HEK293 (cell line): ENCODE measurements around the gene CDH18.

ENCODE experiments used
- CTCF ChIA-PET: fragments of 350-600 bp; formaldehyde crosslinking; extraction: SDS; loops from one replicate; lab custom pipeline; 2021; ENCODE audit warnings: antibody characterized with exemption; lab: Yijun Ruan, JAX
- POLR2A ChIA-PET: fragments of 300-600 bp; formaldehyde crosslinking; extraction: SDS; loops from one replicate; lab custom pipeline; 2020; ENCODE audit warnings: antibody characterized with exemption, inconsistent platforms; lab: Yijun Ruan, JAX
- H3K27ac ChIP-seq: fragments of 200-500 bp; sonication (Bioruptor generic); 2 replicates; pipeline ENCODE4 v1.5.1; 2014; ENCODE audit warnings: low read depth, low read length, control low read depth, inconsistent platforms; ENCODE audit errors: extremely low read depth
- H3K36me3 ChIP-seq, 2 experiments: fragments of 200-500 bp in 1 of 2; sonication (Bioruptor generic) in 1 of 2; 1 replicate in 1 of 2; 2 replicates in 1 of 2; pipeline ENCODE4 v1.5.1; 2014 to 2017; ENCODE audit warnings: inconsistent platforms in 2 of 2, low read length in 2 of 2; ENCODE audit not compliant: control insufficient read depth in 2 of 2, insufficient read depth in 1 of 2
- H3K4me1 ChIP-seq: fragments of 200-500 bp; sonication (Bioruptor generic); 2 replicates; pipeline ENCODE4 v1.5.1; 2014; ENCODE audit warnings: mild to moderate bottlenecking, low read length, inconsistent platforms; ENCODE audit not compliant: control insufficient read depth, insufficient read depth
- H3K4me3 ChIP-seq: 2 replicates; pipeline ENCODE4 v1.5.1; 2011; ENCODE audit warnings: low read depth, mild to moderate bottlenecking, control low read depth, low read length, moderate library complexity
- H3K9me3 ChIP-seq: fragments of 200-500 bp; sonication (Bioruptor generic); 2 replicates; pipeline ENCODE4 v1.5.1; 2014; ENCODE audit warnings: low read depth, low read length, inconsistent platforms; ENCODE audit not compliant: control insufficient read depth, insufficient read depth
- KLF1 ChIP-seq: fragments of 450-650 bp; formaldehyde crosslinking; IDR thresholded peaks from 2 replicates; pipeline ENCODE4 v1.5.1; 2016; ENCODE audit warnings: missing biosample characterization, missing genetic modification characterization
- KLF9 ChIP-seq: fragments of 450-650 bp; formaldehyde crosslinking; IDR thresholded peaks from 2 replicates; pipeline ENCODE4 v1.5.1; 2016; ENCODE audit warnings: missing biosample characterization, missing genetic modification characterization, low read depth
- ZBTB17 ChIP-seq: fragments of 450-650 bp; formaldehyde crosslinking; IDR thresholded peaks from 2 replicates; pipeline ENCODE4 v1.5.1; 2016; ENCODE audit warnings: missing biosample characterization, missing genetic modification characterization
- ZNF274 ChIP-seq, 2 experiments: fragments of 200-500 bp in 1 of 2; fragments of 450-650 bp in 1 of 2; sonication (Bioruptor generic) in 1 of 2; formaldehyde crosslinking in 1 of 2; IDR thresholded peaks; 2 replicates each; pipeline versions ENCODE4 v1.5.1 to v1.6.1; 2014 to 2016; ENCODE audit warnings: borderline replicate concordance in 1 of 2, inconsistent platforms in 1 of 2, low read length in 1 of 2, missing biosample characterization in 1 of 2, missing genetic modification characterization in 1 of 2
- ZNF292 ChIP-seq: fragments of 450-650 bp; formaldehyde crosslinking; IDR thresholded peaks from 2 replicates; pipeline ENCODE4 v1.5.1; 2016; ENCODE audit warnings: low read depth, missing biosample characterization, missing genetic modification characterization, borderline replicate concordance
- ZNF560 ChIP-seq: fragments of 450-650 bp; formaldehyde crosslinking; IDR thresholded peaks from 2 replicates; pipeline ENCODE4 v1.5.1; 2017; ENCODE audit warnings: missing biosample characterization, missing genetic modification characterization, borderline replicate concordance
- ZNF585B ChIP-seq: fragments of 450-650 bp; formaldehyde crosslinking; IDR thresholded peaks from 2 replicates; pipeline ENCODE4 v1.5.1; 2016; ENCODE audit warnings: missing biosample characterization, missing genetic modification characterization
- ZNF830 ChIP-seq: fragments of 450-650 bp; IDR thresholded peaks from 2 replicates; pipeline ENCODE4 v1.5.0; 2018; ENCODE audit warnings: missing biosample characterization, missing genetic modification characterization, low read depth, mild to moderate bottlenecking, moderate library complexity
- TF ChIP-seq, protein P1 (sequence below): fragments of 450-650 bp; formaldehyde crosslinking; IDR thresholded peaks from 2 replicates; pipeline ENCODE4 v1.5.0; 2017; ENCODE audit warnings: missing biosample characterization, missing genetic modification characterization, borderline replicate concordance
- TF ChIP-seq, protein P2 (sequence below): sonication (generic); formaldehyde crosslinking; IDR thresholded peaks from 2 replicates; pipeline ENCODE4 v1.8.1; 2022; ENCODE audit warnings: mild to moderate bottlenecking, moderate library complexity, missing genetic modification reagents
- TF ChIP-seq, protein P3 (sequence below): fragments of 450-650 bp; formaldehyde crosslinking; IDR thresholded peaks from 2 replicates; pipeline ENCODE4 v1.5.1; 2016; ENCODE audit warnings: missing biosample characterization, missing genetic modification characterization
- TF ChIP-seq, protein P4 (sequence below): fragments of 450-650 bp; formaldehyde crosslinking; IDR thresholded peaks from 2 replicates; pipeline ENCODE4 v1.5.1; 2016; ENCODE audit warnings: missing biosample characterization, missing genetic modification characterization

CDH18 gene

DNA sequence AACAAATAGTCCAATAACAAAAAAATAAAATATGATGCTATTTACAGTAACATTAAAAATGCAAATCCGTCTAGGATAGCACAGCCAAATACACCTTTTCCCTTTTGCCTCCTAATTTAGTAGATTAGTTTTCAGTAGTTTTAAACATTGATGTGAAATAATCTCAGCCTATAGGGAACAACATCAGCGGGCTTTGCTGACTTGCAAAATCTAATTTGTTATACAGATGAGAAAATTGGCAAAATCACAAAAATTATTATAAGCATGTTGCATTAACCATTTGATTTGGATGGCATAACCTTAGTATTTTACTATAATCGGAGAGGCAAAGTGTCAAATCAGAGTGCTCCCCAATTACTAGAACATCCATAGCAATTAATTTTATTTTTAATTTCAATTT is 563.5 kb downstream of the CDH18 start:
- no peak overlapping the region for H3K4me3 ChIP-seq
- no peak overlapping the region for H3K27ac ChIP-seq
- no peaks in the 10 kb centered on the region for H3K9me3 ChIP-seq
- no peaks in the 10 kb centered on the region for H3K36me3 ChIP-seq
- TF ChIP-seq KLF1 (tag by site-specific recombination): no peak
- no peak for TF ChIP-seq ZNF292 (tag by site-specific recombination)
- no peak for TF ChIP-seq ZNF585B (tag by site-specific recombination)
- no peak for TF ChIP-seq KLF9 (tag by site-specific recombination)
- TF ChIP-seq, protein P1, sequence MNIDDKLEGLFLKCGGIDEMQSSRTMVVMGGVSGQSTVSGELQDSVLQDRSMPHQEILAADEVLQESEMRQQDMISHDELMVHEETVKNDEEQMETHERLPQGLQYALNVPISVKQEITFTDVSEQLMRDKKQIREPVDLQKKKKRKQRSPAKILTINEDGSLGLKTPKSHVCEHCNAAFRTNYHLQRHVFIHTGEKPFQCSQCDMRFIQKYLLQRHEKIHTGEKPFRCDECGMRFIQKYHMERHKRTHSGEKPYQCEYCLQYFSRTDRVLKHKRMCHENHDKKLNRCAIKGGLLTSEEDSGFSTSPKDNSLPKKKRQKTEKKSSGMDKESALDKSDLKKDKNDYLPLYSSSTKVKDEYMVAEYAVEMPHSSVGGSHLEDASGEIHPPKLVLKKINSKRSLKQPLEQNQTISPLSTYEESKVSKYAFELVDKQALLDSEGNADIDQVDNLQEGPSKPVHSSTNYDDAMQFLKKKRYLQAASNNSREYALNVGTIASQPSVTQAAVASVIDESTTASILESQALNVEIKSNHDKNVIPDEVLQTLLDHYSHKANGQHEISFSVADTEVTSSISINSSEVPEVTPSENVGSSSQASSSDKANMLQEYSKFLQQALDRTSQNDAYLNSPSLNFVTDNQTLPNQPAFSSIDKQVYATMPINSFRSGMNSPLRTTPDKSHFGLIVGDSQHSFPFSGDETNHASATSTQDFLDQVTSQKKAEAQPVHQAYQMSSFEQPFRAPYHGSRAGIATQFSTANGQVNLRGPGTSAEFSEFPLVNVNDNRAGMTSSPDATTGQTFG (tag by site-specific recombination): no peak
- TF ChIP-seq ZNF274 (IDR thresholded peaks at IDR 0.05; ENCODE audit: low read length): no peak
- TF ChIP-seq ZNF274 (tag by site-specific recombination; IDR thresholded peaks at IDR 0.05; ENCODE audit: borderline replicate concordance): no peak
- TF ChIP-seq ZNF560: no peak
- TF ChIP-seq, protein P2, sequence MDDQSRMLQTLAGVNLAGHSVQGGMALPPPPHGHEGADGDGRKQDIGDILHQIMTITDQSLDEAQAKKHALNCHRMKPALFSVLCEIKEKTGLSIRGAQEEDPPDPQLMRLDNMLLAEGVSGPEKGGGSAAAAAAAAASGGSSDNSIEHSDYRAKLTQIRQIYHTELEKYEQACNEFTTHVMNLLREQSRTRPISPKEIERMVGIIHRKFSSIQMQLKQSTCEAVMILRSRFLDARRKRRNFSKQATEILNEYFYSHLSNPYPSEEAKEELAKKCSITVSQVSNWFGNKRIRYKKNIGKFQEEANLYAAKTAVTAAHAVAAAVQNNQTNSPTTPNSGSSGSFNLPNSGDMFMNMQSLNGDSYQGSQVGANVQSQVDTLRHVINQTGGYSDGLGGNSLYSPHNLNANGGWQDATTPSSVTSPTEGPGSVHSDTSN (CRISPR knock-in tag): no peak
- TF ChIP-seq, protein P3, sequence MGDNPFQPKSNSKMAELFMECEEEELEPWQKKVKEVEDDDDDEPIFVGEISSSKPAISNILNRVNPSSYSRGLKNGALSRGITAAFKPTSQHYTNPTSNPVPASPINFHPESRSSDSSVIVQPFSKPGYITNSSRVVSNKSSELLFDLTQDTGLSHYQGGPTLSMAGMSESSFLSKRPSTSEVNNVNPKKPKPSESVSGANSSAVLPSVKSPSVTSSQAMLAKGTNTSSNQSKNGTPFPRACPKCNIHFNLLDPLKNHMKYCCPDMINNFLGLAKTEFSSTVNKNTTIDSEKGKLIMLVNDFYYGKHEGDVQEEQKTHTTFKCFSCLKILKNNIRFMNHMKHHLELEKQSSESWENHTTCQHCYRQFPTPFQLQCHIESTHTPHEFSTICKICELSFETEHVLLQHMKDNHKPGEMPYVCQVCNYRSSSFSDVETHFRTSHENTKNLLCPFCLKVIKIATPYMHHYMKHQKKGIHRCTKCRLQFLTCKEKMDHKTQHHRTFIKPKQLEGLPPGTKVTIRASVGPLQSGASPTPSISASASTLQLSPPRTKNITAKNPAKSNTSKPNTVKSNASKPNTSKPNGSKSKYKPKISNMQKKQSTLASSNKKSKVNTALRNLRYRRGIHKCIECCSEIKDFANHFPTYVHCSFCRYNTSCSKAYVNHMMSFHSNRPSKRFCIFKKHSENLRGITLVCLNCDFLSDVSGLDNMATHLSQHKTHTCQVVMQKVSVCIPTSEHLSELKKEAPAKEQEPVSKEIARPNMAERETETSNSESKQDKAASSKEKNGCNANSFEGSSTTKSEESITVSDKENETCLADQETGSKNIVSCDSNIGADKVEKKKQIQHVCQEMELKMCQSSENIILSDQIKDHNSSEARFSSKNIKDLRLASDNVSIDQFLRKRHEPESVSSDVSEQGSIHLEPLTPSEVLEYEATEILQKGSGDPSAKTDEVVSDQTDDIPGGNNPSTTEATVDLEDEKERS (tag by site-specific recombination): no peak
- TF ChIP-seq, protein P4, sequence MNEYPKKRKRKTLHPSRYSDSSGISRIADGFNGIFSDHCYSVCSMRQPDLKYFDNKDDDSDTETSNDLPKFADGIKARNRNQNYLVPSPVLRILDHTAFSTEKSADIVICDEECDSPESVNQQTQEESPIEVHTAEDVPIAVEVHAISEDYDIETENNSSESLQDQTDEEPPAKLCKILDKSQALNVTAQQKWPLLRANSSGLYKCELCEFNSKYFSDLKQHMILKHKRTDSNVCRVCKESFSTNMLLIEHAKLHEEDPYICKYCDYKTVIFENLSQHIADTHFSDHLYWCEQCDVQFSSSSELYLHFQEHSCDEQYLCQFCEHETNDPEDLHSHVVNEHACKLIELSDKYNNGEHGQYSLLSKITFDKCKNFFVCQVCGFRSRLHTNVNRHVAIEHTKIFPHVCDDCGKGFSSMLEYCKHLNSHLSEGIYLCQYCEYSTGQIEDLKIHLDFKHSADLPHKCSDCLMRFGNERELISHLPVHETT (tag by site-specific recombination): no peak
- no peak for TF ChIP-seq ZBTB17
- TF ChIP-seq ZNF830: no peak
- ChIA-PET CTCF (no interaction called here), POLR2A (no interaction called here)
- H3K4me1 ChIP-seq: no peaks in the 10 kb centered on the region
